GM18508 (cell line): ENCODE data around the gene TDRD5.
A peak's percentile ranks its signal among the peaks of the same experiment; 100 is the strongest.
"Not testable (repeated sequence)": the region's sequence is repeated elsewhere in the genome, so short reads cannot be mapped to it uniquely, and the experiment has no call there.

Experiments used
- ATAC-seq: cut with Tn5 transposase; IDR thresholded peaks from one replicate; pipeline ENCODE4 v1.9.1; 2021; ENCODE audit warnings: moderate number of reproducible peaks; ENCODE audit not compliant: insufficient read depth, unreplicated experiment

Gene TDRD5

DNA sequence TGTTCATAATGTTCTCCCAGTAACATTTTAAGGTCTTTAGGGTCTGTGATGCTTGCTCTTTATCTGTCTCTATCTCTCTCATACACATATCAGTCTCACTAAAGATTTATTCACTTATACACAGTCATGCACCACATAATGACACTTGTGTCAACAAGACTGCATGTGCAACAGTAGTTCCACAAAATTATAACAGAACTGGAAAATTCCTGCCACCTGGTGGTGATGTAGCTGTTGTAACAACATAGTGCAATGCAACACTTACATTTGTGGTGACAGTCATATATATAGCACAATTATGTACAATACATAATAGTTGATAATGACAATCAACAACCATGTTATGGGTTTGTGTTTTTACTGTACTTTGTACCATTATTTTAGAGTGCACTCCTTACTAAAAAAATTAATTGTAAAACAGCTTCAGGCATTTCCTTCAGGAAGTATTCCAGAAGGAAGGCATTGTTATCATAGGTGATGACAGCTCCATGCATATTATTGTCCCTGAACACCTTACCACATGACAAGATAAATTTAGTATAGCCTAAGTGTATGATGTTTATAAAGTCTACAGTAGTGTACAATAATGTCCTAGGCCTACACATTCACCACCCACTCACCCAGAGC lies 8.1 kb downstream of the TDRD5 start:
- no peak for ATAC-seq

DNA sequence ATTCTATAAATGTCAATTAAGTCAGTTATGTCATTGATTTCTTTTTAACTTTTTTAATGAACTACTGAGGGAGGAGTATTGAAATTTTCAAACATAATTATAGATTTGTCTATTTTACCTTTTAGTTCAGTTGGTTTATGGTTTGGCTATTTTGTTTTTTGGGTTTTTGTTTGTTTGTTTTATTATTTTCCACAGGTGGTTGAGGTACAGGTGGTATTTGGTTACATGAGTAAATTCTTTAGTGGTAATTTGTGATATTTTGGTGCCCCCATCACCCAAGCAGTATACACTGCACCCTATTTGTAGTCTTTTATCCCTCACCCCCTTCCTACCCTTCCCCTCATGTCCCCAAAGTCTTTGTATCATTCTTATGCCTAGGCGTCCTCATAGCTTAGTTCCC lies 9.5 kb downstream of the TDRD5 start:
- ATAC-seq = no peak

DNA sequence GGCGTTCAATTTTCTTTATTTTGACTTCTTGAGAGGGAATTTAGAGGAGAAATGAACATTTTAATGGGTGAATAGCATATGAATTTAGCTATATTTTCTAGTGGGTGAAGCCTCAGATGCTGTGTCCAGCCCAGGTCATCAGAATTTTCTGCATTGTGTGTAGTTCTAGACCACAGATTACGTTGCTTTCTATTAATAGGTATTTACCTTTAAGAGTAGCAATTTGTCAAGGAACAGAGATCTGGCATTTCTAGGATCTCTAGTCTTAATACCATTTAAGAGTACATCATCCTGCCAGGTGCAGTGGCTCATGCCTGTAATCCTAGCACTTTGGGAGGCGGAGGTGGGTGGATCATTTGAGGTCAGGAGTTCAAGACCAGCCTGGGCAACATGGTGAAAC lies 20.7 kb downstream of the TDRD5 start:
- ATAC-seq = no peak

DNA sequence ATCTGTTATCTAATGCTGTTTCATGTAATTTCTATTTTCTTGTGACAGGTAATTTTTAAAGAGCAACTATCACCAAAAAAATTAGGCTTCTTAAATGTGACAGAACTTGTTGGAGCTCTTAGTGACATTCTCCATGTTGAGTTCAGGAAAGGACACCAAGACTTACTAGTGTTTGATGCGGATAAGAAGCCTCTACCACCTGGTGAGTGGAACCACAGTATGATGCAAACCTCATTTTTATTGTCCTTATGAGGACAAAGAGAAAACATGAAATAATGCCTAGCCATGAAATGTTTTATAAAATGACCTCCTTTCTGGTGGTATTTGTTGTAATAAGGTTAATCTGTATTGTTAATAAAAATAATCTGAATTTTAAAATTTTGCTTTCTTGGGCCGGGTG lies 39.1 kb downstream of the TDRD5 start:
- no peak for ATAC-seq

DNA sequence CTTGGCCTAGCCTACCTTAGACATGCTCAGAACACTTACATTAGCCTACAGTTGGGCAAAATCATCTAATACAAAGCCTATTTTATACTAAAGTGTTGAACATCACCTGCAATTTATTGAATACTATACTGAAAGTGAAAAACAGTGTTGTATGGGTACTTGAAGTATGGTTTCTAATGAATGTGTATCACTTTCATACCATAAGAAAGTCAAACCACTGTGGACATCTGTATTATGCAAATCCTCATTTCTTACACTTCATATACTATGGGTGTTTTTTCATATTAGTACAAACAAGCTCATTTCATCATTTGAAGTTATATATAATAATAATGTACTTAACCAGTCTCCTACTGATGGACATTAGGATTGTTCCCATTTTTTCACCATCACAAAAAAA lies 41.2 kb downstream of the TDRD5 start:
- no peak for ATAC-seq

DNA sequence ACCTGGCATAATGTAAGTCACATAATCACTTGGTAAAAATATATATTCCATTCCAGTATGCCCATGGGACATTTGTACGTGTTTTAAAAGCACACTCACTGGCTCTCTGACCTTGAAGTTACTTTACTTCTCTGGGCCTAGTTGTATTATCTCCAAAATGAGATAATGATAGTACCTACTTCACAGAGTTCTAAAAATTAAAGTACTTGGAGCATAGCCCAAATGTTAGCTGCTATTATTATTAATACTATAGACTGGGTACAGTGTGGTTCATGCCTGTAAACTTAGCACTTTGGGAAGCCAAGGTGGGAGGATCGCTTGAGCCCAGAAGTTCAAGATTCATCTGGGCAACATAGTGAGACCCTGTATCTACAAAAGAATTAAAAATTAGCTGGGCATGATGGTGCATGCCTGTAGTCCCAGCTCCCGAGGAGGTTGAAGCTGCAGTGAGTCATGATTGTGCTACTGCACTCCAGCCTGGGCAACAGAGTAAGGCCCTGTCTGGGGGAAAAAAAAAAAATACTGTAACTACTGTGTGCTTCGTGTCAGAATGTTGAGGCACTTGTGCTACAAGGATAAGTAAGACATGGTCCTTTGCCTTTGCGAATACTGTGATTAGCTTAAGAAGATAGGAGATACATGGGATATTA lies 45.7 kb downstream of the TDRD5 start:
- ATAC-seq = no peak

DNA sequence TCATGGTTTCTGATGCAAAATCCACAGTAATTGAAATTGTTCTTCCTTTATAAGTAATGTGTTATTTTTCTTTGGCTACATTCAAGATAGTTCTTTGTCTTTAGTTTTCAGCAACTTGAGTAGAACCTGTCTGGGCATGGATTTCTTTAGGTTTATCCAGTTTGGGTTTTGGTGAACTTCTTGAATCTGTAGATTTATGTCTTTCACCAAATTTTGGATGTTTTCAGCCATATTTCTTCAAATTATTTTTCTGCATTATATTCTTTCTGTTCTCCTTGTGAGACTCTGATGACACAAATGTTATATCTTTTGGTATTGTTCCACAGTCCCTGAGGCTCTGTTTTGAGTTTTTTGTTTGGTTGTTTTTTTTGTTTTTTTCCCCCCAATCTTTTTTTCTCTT lies 69.4 kb downstream of the TDRD5 start:
- no peak for ATAC-seq

DNA sequence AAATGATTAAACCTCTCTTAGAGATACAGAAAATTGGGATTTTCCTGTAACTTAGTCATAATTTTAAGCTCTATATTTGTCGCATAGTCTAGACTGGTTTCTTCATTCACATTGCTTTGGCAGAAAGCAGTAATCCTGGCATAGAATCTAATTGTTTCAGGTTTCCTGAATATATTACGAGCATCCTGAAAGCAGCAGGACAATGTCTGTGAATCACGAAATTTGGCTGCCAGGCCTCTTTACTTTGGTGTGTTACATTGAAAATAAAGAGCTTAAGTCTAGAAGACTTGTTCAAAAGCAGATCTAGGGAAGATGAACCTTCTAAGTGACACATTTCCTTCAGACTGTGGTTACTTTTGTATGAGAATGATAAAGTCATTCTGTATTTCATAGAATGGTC lies 72.2 kb downstream of the TDRD5 start:
- ATAC-seq = no peak

DNA sequence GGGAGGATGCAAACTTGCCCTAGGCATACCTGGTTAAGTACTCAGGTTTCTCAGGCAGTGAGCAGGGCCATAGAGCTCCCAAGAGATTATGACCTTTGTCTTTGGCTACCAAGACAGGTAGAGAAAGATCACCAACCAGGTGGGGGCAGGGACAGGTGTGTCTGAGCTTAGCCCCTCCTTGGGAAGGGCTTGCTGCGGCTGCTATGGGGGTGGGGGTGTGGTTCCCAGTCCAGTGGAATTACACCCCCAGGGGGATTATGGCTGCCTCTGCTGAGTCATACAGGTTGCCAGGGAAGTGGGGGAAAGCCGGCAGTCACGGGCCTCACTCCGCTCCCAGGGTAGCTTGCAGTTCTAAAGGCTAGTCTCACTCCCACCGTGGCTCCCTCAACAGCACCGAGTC lies 86.2 kb downstream of the TDRD5 start:
- no peak for ATAC-seq

DNA sequence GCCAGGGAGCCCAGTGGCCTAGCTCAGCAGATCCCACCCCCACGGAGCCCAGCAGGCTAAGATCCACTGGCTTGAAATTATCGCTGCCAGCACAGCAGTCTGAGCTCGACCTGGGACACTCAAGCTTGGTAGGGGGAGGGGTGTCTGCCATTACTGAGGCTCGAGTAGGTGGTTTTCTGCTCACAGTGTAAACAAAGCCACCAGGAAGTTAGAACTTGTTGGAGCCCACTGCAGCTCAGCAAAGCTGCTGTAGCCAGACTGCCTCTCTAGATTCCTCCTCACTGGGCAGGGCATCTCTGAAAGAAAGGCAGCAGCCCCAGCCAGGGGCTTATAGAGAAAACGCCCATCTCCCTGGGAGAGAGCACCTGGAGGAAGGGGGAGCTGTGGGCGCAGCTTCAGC lies 102.9 kb downstream of the TDRD5 start:
- not testable (repeated sequence) for ATAC-seq

DNA sequence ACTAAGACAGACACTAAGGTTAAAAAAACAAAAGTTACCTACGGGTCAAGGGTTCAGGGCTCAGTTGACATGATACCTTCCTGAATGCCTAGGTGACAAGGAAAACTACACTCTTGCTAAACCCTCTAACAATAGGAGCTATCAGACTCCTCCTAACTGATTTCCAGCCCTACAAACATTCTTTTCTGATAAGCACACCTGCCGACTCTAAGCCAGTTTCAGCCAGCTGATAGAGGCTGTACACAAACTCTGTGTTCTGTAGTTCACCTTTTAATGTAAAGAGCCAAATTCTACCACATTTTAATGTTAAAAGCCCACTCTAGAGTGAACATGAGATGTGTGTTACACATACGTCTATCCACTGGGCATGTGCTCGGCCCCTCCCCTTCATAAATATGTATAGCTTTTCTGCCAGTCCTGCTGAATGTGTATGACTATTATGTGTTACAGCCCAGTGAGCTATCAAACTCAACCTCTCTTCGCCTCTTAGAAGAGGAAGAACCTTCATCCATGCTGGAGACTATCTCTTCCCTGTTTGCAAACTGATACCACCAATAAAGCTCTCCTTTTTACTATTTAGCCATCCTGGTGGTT lies 111.4 kb downstream of the TDRD5 start:
- ATAC-seq = no peak

DNA sequence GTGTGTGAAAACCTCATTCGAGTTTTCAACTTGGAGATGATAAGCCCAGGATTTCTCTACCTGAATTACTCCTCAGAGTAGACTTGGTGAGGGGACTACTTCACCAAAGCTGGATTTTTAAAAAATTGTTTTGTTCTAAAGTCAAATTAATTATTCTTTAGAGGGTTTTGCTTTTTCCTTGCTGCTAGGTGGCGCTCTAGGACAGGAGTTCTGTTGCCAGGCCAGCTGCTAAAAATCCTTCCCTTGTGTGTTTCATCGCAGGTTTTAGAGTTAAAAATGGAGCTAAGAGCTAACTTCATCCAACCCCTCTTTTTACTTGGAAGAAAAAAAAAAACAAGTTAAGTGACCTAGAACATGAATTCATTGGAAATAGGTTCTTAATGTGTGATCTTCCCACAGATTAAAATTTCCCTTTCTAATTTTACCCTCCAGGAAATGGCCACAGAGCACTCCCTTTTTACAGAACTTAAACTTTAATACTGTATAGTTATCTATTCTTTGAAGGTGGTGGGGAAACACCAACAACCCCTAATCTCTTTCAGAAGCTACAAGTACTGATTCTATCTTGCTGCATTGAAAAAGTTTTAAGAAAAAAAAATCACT lies 114.8 kb downstream of the TDRD5 start:
- ATAC-seq = no peak

DNA sequence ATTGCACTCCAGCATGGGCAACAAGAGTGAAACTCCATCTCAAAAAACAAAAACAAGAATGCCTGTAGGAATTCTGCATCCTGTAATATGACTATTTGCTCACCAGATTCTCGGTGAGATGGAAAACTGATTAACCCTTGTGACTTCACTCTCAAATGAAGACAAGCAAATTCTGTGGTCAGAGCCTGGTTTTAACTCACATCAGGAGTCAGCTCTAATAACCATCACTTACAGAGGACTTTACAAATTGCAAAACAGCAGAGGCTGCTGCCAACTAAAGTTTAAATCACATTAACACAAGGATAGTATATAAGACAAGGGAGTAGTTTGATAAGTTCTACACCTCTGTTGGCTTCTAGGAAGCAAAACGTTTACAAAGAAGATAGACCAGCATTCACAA lies 115.8 kb downstream of the TDRD5 start:
- no peak for ATAC-seq

DNA sequence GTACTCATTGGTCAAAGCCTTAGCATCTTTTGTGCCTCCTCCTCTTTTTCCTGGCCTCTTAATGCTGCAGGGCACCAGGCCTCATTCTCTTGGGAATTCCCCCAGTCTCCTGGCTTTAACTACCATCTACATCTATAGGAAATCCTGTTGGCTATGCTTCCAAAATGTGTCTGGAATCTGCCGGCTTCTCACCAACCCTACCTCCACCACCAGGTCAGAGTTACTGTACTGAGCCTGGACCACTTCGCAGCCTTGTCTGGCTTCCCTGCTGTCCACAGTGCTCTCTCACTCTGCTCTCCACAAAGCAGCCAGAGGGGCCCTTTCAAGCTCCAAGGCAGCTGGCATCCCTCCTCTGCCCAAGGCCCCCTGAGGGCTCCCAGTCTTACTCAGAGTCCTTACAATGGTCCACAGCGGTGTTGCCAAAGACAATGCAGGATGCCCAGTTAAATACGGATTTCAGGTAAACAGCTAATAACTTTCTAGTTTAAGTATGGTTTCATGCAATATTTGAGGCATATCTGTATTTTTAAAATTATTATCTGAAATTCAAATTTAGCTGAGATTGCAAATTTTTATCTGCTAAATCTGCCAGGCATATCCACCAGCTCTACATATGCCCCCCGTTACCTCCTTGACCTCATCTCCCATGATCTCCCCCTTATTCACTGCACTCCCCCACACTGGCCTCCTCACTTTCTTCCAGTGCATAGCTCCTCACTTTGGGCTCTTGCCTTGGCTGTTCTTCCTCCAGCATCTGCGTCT lies 117.0 kb downstream of the TDRD5 start:
- no peak for ATAC-seq

DNA sequence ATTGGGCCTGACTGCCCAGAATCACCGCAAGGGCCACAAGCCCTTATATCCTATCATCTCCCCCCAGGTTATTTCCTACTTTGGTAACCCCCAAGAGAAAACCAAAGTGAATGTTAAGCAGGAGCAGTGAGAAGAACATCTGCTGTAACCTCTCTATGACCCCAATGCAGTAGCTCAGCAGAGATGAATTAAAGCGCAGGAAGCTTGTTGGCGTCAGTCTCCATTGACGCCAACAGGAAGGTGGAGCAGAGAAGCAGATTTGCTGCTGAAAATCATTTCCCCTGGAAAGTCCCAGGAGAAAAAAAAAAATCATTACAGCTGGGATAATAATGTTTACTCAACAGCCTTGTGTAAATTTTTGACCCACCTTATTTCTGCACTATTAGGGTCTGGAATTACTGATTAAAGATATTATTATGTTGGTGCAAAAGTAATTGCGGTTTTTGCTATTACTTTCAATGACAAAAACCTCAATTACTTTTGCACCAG lies 118.3 kb downstream of the TDRD5 start:
- ATAC-seq = peak; percentile 83

DNA sequence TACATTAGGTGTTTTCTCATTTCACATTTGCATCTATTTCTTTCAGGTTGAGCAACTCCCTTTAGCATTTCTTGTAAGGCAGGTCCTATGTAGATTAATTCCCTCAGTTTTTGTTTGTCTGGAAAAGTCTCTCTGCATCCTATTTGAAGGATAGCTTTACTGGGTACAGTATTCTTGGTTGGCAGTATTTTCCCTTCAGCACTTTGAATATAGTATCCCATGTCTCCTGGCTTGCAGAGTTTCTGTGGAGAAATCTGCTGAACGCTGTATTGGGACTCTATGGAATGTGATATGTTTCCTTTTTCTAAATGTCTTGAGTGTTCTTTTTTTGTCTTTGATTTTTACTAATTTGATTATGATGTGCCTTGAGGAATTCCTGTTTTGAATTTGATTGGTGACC lies 122.5 kb downstream of the TDRD5 start:
- no peak for ATAC-seq

DNA sequence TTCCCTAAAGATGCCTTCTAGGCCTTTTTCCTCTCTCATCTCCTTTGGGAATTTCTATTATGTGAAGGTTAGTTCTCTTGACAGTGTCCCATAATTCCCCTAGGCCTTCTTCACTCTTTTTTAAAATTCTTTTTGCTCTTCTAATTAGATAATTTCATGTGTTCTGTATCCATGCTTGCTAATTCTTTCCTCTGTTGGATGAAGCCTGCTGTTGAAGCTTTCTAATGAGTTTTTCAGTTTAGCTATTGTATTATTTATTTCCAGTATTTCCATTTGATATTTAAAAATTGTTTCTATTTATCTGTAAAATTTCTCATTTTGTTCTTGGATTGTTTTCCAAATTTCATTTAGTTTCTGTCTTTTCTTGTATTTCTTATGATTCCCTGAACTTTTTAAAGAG lies 123.0 kb downstream of the TDRD5 start:
- no peak for ATAC-seq

DNA sequence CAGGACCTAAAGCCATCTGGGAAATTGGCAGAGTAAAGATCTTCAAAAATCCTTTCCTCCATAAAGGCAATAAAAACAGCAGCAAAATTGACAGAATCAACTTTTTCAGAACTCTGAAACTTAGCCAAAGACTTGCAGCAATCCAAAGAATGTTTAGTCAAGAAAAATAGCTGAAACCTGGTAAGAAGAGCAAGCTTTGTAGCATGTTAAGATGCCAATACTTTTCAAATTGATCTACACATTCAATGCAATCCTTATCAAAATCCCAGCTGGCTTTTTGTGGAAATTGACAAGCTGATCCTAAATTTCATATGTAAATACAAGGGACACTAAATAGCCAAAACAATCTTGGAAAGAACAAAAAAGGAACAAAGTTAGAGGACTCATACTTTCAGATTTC lies 127.6 kb downstream of the TDRD5 start:
- ATAC-seq = no peak

DNA sequence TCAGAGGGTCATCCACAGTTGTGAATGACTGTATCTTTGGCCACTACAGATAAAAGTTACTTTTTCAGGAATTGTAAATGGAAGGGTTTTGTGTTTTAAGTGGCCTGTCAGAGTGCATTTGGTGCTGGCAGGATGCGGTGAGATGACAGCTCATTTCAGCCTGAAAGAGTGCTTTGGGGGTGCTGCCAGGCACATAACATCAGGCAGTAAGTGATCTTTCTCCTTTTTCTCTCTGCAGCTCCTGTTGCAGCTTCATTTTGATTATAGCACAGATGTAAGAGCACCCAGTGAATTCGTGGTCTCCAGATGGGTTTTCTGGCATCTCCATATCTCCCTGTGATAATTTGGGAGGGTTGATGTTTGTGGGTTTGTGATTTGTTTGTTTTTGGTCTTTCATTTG lies 136.6 kb downstream of the TDRD5 start:
- ATAC-seq = no peak

DNA sequence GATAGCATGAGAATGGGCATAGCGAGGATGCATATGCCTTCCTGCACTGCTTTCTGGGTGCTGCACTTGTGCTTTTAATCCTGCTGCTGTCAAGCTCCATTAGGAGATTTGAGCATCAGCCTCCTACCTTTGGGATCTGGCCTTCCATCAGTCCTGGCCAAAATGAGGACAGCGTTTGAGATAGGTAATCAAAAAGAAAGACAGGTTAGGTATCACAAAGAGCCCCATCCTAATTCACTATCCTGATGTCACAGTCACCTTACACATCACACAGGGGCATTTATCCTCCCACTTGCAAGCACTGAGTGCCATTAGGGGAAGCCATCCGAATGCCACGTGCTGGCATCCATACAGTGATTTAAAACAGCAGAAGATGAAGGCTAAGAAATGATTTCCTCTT lies 138.2 kb downstream of the TDRD5 start:
- no peak for ATAC-seq

DNA sequence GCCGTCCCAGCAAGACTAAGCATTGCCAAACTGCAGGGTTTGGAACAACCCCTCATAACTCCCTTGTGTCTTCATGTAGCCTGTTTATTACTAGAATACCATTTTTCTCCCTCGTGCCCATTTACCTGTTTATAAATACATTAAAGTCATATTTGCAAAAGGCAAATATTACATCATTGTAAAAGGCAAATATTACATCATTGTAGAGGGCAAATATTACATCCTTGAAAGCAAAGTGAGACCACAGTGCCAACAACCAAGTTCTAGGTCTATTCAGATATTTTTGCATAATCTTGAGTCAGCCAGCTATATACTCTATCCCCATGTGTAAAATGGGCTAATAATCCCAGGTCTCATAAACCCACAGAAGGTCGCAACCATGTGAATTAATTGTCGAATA lies 140.0 kb downstream of the TDRD5 start:
- ATAC-seq = no peak
